NCI-H1930 (cell line): ENCODE results near the gene KLHDC8B.
"Not testable (repeated sequence)": the region's sequence is repeated elsewhere in the genome, so short reads cannot be mapped to it uniquely, and the experiment has no call there.

Experiments used
- DNase-seq, 2 experiments: peaks; one replicate each; lab custom pipeline; 2025; lab: John Stamatoyannopoulos, UW

Gene KLHDC8B

DNA sequence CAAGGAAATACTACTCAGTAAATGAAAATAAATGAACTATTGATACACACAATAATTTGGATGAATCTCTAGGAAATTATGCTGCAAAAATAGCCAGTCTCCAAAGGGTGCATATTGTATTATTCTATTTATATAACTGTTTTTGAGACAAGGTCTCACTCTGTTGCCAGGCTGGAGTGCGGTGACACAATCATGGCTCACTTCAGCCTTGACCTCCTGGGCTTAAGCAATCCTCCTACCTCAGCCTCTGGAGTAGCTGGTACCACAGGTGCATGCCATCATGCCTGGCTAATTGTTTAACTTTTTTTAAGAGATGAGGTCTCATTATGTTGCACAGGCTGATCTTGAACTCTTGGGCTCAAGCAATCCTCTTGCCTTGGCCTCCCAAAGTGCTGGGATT is 12.5 kb downstream of the KLHDC8B start:
- no peak for DNase-seq

DNA sequence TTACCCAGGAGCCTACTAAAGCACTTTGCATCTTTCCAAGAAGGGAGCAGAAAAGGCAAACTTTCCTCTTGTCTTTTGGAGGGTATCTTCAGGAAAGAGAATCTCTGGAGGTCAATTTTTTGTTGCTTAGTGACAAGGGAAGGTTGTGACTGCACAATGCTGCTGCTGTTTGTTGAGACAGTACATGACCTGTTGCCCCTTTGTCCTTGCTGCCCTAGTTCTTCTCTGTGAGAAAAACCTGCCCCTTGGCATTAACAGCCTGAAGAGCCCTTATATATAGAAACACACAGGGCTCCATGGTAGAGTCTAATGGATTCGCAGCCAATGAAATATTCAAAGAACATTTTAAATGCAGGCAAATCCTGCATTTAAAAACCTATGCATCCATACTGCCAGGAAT is 20.3 kb downstream of the KLHDC8B start:
- no peak for DNase-seq

DNA sequence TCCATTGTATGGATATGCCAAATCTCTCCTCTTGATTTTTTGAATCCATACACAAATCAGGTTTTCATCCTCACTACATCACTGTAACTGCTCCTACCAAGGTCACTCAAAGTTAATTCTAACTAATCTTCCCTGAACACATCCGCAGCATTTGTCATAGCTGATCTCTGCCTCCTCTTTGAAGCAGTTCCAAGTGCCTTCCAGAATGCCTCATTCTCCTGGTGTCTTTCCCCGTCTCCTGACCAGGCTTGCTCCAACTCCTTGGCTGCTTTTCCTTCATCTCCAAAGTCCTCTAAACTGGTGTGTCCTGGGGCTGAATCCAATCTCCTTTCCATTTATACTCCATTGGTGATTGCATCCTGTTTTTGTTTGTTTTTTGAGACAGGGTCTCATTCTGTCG is 26.8 kb downstream of the KLHDC8B start:
- DNase-seq = no peak

DNA sequence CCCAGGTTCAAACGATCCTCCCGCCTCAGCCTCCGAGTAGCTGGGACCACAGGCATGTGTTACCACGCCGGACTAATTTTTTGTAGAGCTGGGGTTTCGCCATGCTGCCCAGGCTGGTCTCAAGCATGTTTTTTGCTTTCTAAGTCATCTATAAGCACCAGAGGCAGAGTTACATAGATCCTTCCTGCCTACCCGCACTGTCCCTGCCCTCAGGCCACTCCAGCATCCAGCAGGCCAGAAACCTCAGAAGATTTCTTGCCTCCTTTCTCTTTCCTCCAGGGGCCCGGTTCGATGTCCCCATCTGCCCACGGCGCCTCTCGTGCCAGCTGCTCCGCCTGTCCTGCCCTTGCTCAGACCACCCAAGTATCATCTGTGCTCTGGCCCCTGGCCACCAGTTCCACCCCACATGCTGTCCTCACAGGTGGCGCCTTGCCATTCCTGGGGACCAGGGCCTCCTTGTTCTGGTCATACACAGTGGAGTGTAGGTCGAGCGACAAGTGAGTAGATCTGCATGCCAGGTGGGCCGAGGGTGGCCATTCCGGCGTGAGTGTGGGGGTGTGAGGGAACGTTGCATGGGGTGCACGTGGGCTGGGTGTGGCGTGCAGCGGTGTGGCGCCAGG is 27.3 kb downstream of the KLHDC8B start:
- DNase-seq = no peak

DNA sequence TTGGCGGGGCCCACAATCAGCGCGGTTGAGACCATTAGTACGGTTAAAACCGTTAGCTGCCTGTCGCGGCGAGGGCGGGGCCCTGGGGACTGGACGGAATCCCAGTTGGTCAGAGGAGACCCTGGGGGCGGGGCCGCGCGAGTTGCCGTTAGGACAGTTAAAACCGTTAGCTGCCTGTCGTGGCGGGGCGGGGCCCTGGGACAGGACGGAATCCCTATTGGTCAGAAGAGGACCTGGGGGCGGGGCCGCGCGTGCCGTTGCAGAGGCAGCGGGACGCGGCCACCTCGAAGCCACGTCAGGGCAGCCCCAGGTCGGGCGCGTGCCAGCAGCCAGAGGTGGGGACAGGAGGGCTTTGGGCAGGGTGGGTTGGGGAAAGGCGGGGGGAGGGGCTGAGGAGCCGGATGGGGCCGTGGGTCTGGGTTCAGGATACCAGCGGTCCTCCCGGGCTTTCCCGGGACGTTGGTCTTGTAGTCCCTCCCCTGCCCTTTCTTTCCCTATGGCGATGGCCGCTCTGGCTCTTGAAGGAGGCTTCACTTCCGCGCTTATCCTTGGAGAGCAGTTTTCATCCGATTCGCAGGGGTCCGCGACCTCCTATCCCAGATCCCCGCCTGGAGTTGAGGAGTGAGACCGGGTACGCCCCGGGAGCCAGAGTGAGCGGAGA is 28.0 kb downstream of the KLHDC8B start:
- no peak for DNase-seq

DNA sequence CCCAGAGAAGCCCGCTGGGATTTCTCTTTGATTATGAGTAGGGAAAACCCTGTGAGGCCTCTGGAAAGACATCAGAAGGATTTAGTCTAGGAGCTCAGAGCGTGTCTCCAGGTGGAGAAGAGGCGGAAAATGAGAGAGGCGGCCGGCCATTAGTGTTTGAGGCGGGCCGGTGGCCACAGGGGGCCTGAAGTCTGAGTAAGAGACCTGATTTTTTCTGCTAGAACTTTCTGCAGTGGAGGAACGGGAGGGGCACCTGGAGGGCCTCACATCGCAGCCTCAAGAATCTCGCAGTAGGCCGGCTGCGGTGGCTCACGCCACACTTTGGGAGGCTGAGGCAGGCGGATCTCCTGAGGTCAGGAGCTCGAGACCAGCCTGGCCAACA is 28.5 kb downstream of the KLHDC8B start:
- DNase-seq = no peak

DNA sequence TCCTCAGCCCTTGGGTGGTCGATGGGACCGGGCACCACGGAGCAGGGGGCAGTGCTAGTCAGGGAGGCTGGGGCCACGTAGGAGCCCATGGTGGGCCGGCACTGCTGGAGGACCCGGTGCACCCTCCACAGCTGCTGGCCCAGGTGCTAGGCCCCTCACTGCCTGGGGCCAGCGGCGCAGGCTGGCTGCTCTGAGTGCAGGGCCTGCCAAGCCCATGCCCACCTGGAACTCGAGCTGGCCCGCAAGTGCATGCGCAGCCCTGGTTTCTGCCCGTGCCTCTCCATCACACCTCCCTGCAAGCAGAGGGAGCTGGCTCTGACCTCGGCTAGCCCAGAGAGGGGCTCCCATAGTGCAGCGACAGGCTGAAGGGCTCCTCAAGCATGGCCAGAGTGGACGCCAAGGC is 42.1 kb downstream of the KLHDC8B start:
- no peak for DNase-seq

DNA sequence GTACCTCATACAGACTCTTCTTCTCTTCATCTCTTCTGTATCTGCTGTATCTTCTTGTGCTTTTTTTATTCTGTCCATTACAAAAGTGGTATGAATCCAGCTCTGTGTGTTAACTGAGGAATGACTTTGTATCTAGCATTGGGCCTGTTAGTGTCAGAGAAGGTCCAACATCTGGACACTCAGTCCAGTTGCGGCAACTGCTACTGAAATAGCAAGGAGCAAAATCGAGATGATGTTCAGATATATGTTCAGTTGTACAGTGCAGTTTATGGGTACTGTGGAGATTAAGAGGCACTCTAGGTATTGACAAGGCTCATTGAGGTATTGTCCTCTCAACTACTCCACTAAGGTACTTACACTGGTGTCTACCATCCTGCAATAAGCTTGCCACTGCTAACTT is 42.6 kb downstream of the KLHDC8B start:
- DNase-seq = no peak

DNA sequence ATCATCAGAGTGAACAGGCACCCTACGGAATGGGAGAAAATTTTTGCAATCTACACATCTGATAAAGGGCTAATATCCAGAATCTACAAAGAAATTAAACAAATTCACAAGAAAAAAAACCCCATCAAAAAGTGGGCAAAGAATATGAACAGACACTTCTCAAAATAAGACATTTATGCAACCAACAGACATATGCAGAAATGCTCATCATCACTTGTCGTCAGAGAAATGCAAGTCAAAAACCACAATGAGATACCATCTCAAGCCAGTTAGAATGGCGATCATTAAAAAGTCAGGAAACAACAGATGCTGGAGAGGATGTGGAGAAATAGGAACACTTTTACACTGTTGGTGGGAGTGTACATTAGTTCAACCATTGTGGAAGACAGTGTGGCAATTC is 45.3 kb downstream of the KLHDC8B start:
- DNase-seq = not testable (repeated sequence)

DNA sequence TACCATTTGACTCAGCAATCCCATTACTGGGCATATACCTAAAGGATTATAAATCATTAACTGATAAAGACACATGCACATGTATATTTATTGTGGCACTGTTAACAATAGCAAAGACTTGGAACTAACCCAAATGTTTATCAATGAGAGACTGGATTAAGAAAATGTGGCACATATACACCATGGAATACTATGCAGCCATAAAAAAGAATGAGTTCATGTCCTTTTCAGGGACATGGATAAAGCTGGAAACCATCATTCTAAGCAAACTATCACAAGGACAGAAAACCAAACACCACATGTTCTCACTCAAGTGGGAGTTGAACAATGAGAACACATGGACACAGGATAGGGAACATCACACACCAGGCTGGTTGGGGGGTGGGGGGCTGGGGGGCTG is 45.7 kb downstream of the KLHDC8B start:
- DNase-seq = not testable (repeated sequence)

DNA sequence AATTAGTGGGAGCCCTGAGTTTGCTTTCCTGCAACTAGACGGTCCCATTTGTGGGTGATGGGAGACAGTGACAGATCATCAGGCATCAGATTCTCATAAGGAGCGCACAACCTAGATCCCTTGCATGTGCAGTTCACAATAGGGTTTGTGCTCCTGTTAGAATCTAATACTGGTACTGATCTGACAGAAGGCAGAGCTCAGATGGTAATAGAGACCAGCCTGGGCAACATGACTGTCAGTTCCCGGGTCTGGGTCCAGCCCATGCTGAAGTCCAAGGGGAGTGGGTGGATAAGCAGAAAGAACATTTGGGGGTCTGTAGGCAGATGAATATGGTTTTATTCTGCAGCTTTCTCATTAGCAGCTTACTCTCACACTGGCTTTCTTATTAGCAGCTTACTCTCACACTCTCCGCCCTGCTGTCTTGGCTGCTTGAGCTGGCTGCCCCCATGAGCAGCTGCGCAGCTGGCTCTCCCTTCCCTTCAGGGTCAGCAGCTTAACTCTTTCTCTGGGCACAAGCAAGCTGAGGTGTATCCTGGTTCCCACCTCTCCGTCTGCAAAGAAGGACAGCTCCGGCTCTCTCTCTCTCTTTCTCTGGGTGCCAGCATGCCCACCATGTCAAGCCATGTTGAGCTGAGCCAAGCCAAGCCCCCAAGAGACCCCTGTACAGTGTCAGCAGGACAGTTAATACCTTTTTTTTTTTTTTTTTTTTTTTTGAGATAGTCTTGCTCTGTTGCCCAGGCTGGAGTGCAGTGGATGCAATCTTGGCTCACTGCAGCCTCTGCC is 46.5 kb downstream of the KLHDC8B start:
- no peak for DNase-seq

DNA sequence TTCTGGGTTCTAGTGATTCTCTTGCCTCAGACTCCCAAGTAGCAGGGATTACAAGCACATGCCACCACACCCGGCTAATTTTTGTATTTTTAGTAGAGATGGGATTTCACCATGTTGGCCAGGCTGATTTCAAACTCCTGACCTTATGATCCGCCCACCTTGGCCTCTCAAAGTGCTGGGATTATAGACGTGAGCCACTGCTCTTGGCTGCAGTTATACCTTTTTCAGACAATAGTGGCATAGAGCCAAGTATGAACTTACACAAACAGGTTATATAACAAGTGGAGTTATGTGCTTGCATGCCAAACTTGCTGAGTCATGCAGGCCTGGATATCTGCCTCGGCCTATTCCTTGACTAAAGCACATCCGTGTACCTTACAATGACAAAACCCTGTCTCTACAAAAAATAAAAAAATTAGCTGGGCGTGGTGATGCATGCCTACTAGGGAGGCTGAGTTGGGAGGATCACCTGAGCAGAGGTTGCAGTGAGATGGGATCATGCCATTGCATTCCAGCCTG is 47.1 kb downstream of the KLHDC8B start:
- not testable (repeated sequence) for DNase-seq

DNA sequence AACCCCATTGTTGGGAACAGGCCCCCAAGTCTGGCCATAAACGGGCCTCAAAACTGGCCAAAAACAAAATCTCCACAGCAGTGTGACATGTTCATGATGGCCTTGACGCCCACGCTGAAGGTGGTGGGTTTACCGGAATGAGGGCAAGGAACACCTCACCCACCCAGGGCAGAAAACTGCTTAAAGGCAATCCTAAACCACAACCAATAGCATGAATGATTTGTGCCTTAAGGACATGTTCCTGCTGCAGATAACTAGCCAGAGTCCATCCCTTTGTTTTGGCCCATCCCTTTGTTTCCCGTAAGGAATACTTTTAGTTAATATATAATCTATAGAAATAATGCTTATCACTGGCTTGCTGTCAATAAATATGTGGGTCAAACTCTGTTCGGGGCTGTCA is 47.7 kb downstream of the KLHDC8B start:
- DNase-seq = no peak

DNA sequence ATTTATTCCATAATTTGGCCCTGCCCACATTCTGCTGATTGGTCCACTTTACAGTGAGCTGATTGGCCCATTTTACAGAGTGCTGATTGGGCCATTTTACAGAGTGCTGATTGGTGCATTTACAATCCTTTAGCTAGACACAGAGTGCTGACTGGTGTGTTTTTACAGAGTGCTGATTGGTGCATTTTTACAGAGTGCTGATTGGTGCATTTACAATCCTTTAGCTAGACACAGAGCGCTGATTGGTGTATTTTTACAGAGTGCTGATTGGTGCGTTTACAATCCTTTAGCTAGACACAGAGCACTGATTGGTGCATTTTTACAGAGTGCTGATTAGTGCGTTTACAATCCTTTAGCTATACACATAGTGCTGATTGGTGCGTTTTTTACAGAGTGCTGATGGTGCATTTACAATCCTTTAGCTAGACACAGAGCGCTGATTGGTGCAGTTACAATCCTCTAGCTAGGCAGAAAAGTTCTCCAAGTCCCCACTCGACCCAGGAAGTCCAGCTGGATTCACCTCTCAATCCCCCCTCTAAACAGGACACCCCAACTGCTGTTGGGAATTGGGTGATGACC is 49.7 kb downstream of the KLHDC8B start:
- DNase-seq = not testable (repeated sequence)

DNA sequence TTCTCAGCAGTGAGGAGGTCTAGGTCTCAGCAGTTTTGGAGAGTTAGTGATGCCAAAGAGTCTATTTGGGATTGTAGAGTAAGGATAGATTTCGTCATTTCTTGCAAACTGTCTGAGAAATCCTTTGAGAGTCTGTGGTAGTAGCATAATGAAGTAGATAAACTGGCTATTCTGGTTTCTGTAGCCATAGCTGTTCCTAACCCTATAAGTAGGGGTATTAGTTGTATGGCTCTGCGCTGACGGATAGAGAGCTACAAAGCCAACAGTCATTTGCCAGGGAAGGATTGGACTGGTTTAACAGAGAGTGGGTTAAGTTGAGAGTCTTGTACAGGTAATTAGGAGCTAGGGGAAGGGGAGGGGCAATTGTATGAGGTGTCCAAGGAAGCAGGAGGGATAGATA is 50.6 kb downstream of the KLHDC8B start:
- DNase-seq = no peak
